ENCODE data around the gene HMX2.
"Not testable (repeated sequence)": the region's sequence is repeated elsewhere in the genome, so short reads cannot be mapped to it uniquely, and the experiment has no call there.

HMX2 gene

DNA sequence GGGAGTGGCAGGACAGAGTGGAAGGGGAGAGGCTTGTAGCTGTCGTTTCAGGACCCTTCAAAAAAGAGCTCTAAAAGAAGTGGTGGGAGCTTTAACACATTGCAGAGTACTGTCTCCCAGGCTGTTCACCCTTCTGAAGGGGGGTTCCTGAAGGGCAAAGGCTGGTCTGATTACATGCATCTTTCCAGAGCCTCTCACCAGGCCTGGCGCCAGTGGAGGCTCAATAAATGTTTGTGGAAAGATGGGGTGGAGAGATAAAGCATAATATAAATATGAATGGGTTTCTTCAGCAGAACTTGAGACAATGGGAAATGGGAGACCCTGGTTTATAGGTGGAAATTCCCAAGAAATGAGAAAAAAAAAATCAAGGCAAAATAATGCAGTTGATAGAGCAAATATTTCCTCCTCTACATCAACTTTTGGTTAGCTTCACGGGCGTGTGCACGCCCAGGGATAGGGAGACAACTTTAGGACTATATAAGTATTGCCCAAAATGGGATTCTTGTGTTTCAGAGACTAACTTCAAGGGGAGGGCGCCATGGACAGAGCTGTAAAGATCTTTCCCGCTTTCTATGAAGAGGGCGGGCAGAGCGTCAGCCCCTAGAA lies 5.7 kb downstream of the HMX2 start:
- DNase-seq = no peak

DNA sequence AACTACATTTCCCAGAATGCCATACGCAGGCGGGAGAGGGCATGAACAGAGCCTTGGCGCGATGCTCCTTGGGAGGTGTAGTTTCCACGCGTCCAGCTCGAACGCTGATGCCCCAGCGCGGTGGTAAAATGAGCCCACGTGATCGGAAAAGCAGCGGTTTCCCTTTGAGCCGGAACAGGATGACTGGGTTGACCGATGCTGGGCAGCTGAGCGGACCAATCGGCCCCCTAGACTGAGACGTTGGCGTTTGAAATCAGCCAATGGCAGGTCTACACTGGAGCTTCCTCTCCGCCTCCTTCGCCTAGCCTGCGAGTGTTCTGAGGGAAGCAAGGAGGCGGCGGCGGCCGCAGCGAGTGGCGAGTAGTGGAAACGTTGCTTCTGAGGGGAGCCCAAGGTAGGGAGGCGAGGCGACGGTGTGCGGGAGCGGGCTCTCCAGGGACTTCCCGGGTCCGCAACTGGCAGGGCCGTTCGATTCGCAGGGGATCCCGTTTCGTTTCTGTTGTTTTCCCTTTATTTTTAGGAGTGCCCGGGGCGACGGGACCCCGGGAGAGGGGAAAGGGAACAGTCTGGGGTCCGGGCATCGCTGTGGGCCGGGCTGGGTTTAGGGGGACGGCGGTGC lies 6.3 kb downstream of the HMX2 start, which contains the start of gene BUB3:
BUB3 (plus strand) TSS at position 311 of the 619 bp plus-strand sequence. CDS start 516 bp downstream, outside the sequence.
- peak; percentile 99 for DNase-seq

DNA sequence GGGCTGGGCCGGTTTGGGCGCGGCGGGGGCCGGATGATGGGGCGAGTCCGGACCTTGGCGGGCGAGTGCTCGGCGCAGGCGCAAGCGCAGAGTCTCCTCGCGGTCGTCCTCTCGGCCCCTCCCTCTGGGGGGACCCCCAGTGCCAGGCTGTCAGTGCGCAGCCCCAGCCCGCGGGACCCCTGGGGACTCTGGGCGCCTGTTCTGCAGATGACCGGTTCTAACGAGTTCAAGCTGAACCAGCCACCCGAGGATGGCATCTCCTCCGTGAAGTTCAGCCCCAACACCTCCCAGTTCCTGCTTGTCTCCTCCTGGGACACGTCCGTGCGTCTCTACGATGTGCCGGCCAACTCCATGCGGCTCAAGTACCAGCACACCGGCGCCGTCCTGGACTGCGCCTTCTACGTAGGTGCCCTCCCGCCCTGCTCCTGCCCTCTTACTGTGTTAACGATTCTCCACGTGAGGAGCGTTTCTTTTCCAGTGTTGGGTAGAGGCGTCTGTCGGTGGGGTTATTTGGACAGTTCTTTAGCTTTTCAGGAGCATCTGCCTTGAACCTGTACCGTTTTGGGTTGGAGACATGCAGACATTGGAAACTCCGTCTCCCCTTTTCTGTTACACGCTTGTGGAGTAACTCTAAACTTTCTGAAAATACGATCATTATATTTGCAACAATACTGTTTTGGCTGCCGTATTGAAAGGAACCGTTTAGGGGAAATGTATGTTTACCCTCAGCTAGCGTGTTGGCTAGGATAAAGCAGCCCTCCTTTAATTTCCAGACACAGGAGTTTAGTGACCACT lies 7.0 kb downstream of the HMX2 start:
- DNase-seq = peak; percentile 77

DNA sequence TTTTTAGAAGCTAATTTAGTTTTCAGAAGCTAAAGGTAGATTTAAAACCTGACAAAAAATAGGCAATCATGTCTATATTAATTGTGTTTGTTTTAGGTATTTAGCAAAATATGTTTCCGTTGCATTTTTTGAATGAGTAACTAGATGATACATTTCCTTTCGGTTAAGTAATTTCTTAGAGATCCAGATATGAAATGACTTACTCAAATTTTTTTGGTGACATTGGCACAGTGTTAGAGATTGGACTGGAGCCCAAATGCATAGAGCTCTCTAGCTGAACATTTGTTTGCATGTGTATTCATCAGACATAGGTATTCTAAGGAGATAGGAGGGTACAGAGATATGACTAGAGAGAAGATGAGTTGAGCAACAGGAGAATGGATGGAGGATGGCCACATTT lies 8.1 kb downstream of the HMX2 start:
- no peak for DNase-seq

DNA sequence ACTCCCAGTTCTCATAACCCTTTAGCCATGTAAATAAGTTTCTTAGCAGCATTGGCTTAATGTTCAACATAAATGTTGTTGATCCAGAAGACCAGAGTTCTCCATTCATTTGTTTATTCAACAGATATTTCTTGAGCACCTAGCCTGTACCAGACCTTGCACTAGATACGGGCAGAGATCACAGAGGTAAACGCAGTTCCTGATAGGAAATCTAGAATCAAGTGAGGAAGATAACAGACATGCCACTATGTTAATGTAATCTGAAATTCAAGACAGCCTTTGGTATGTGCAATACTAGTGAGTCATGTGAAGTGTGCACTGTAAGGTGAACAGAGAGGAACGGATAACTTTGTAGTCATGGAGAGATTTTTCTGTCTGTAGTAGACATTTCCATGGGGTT lies 9.3 kb downstream of the HMX2 start:
- DNase-seq = no peak

DNA sequence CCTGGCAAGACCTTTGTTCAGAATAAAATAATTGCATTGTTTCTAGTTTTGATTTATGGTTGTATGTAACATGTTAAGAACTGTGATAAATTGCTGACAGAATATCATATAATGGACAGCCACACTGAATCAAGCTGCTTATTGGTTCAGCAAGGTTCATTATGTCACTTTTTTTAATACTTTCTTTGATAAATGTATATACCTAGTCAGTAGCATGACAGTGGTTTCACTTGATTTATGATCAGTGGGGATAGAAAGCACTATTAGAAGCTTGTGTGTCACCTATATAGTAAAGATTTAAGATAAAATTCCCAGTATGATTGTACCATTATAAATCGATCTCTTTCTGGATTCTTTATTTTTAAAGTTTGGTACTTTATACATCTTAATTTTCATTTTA lies 10.7 kb downstream of the HMX2 start:
- DNase-seq = no peak

DNA sequence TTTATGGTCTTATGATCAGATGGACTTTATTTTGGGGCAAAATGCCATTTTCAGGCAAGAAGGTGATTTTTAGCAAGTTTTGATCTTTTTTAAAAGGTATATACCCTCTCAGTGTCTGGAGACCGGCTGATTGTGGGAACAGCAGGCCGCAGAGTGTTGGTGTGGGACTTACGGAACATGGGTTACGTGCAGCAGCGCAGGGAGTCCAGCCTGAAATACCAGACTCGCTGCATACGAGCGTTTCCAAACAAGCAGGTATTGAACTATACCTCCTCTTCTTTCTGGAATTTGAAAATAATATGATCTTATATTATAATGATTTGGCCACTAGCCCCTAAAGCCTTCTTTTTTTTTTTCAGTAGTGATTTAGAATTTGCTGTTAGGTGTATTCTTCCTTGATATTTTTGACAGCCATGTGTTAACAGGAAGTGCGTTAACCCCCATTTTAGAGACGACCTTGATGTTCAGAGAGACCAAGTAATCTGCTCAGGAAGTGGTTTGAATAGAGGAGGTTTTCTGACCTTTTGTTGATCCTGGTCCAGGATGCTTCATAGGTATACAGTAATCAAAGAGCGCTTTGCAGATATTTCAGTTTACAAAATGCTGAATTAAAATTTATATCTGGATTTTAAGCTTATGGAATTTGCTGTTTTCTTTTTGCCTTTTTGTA lies 12.5 kb downstream of the HMX2 start:
- DNase-seq = peak; percentile 66

DNA sequence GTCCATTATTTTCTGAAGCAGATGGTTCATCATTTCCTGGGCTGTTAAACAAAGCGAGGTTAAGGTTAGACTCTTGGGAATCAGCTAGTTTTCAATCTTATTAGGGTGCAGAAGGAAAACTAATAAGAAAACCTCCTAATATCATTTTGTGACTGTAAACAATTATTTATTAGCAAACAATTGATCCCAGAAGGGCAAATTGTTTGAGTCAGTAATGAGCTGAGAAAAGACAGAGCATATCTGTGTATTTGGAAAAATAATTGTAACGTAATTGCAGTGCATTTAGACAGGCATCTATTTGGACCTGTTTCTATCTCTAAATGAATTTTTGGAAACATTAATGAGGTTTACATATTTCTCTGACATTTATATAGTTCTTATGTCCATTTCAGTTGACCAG lies 16.4 kb downstream of the HMX2 start:
- DNase-seq = no peak

DNA sequence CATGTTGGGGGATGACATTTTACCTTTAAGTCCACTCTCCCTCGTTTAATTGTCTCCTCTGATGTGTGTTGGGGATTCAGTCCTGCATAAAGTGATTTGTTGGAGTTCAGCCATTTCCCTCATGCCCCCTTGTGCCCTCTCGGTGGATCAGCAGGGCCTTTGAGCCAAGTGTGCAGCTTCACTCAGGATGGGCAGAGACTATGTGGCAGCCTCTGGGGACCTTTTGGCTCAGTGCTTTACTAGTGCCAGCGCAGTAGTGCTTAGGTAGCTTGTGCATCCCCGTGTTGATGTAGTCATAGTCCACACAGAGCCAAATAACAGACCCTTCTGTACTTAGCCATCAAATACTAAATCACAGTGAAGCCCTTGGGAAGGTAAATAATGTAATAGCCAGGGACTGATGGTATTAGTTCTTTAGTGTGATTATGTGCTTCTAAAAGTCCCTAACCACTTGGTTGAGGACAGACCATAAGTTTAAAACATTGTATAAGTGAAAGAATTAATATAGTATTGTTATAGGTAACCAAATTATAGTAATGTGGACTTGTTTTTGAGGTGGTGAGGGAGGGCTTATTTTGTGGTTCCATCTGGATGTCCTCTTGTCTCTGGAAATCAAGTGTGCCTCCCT lies 17.6 kb downstream of the HMX2 start:
- DNase-seq = no peak

DNA sequence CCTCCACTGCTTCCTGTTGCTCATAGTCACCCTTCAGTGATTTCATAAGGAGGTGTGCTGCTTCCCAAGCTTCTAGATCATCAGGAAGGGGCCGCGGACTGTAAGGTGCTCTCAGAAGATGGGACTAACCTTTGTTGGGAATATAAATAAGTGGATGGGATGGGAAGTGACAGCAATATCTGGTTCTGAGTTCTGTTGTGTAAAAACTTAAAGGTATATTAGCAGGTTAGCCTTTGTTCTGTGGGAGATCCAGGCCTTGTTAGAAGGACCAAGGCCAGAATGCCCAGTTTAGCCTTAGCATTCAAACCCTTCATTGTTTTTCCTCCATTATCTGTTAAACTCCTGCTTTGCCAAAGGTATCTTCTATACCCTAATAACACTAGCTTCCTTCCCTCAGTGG lies 18.7 kb downstream of the HMX2 start:
- no peak for DNase-seq

DNA sequence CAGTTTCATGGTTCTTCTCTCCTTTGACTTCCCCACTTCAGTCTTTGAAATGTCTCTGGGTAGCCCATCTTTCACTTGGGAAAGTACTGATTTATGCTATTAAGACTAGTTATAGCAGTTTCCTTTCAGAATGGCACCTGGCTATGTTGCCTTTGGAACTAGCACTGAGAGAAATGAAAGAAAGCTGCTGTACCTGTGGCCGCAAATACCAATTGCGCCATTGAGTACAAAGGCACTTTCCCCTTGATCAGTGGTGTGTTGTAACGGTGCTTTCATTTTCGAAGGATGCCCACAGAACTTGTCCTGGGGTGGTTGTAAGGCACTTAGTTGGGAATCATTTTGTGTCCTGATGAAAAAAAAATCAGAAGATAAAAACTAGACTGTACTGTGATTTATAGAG lies 23.0 kb downstream of the HMX2 start:
- DNase-seq = no peak

DNA sequence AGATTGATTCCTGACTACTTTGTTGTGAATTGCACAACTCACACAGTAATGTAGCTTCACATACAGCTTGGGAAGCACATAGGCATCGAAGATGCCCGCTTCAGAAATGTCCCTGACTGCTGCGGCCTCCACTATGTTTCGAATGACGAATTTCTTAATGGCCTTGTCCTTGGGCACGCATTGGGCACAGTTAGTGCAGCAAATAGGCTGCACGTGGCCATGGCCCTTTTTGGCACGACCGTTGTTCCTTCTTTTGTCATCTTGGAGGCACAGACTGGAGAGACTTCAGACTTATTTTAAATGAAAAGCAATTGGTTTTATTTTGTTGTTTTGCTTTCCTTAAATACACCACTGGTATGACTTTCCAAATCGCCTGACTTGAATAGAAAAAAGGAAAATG lies 23.7 kb downstream of the HMX2 start:
- not testable (repeated sequence) for DNase-seq

DNA sequence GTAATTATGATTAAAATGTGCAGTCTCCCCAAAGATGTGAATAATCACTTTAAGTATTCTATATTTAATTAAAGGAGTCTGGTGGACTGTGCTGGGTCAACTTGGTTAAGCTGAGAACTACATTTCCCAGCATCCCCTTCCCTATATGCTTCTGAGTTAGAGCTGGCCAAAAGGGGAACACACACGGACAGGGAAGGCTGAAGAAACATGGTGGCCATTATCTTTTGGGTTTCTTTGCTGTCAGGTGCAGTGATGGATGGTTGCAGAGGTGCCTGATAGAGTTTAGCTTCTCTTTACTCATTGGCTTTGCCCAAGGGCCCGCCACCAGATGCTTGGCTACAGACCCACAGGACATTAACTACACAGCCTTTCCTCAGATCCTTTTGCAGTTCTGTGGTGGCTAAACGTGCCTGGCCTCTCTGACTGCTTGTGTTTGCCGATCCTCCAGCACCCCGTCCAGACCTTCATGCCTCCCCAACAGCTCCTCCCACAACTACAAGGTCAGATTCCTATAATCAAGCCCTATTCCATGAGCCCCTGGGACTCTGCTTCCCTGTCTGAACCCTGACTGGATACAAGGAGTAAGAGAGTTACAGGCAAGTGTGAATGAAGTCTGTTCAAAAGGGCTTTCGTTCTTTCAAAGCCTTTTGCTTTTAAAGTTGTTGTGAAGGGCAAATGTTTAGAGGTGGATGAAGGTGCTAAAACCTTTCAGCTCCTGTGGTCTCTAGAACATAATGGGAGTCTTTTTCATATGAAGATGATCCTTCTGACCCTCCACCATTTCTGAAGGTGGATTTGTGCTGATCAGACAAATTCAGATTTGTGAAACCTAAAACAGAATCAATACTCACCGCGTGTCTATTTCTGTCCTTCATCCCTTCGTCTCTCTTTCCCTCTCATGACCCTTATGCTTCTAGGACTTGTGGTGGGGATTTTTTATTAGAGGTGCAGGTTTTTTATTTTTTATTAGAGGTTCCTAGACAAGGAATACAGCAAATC lies 27.8 kb downstream of the HMX2 start:
- DNase-seq = no peak

DNA sequence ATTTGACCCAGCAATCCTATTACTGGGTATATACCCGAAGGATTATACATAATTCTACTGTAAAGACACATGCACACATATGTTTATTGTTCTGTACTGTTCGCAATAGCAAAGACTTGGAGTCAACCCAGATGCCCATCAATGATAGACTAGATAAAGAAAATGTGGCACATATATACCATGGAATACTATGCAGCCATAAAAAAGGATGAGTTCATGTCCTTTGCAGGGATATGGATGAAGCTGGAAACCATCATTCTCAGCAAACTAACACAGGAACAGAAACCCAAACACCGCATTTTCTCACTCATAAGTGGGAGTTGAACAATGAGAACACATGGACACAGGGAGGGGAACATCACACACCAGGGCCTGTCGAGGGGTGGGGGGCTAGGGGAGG lies 30.5 kb downstream of the HMX2 start:
- not testable (repeated sequence) for DNase-seq

DNA sequence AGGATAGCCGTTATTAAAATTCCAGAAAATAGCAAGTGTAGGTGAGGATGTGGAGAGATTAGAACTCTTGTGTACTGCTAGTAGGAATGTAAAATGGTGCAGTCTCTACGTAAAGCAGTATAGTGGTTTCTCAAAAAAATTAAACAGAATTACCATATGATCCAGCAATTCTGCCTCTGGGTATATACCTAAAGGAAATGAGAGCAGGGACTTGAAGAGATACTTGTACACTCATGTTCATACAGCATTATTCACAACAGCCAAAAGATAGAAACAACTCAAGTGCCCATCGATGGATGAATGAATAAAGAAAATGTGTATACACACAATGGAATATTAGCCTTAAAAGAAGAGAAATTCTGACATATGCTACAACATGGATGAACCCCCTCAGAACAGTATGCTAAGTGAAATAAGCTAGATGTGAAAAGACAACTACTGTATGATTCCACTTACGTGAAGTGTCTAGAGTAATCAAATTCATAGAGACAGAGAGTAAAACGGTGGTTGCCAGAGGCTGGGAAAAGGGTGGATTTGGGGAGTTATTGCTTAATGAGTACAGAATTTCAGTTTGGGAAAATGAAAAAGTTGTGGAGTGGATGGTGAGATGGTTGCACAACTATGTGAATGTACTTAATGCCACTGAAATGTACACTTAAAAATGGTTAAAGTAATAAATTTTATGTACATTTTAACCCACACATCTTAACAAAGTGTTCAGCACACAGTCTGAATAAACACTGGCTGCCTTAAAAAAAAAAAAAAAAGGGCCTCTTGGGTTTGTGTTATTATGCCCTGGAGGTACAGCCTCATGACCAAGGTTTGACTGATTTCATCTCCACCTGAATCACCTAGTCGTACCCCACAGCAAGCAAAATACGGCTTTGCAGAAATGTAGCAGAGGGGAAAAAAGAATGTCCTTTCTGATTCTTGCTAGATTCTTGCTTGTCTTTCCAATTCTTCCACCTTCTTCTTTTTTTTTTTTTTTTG lies 32.5 kb downstream of the HMX2 start:
- no peak for DNase-seq

DNA sequence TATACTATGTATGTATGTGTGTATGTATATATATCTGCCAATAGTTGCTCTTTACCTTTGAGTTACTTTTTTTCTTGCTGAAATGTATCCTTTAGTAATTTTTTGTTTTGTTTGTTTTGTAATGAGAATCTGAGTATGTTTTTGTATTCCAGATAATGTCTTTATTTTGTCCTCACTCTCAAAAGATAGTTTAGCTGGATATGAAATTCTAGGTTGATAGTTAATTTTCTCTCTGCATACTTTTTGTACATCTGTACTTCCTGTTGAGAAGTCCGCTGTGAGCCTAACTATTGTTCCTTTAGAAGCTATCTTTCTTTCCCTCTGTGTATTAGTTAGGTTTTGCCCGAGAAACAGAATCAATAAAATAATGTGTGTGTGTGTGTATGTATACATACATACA lies 35.8 kb downstream of the HMX2 start:
- no peak for DNase-seq

DNA sequence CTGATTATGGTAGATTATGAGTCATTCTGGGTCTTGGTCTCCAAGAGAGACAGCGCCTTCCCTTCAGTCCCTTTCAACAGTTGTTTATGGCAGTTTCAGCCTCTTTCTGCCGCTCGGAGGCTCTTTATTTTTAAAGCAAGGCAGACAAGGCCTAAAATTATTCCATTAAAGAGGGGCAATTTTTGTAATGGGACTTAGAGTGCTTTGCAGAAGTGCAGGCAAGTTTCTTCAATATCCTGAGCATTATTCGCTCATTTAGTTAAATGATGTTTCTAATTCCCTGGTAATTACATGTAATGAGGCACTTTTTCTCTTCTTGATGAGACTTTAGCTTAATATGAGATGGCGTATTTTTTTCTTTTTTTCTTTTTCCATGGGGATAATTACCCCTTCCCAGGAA lies 39.8 kb downstream of the HMX2 start:
- DNase-seq = no peak

DNA sequence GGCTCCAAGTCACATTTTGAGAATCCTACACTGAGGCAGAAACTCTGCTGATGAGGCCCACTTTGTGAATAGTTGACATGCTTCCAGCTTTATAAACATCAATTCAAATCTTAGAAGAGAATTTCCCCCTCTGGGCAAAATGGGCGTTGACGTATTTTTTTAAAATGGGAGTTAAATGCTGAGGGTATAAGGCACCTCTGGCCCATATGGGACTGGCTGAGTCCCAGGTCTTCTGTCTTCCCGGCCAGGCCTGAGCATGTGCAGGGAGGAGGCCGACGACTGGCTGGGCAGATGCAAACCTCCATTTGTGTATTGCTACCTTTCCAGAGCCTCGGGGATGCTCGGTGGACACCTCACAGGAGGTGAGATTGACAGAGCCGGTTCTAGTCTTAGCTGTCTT lies 44.0 kb downstream of the HMX2 start:
- DNase-seq = no peak

DNA sequence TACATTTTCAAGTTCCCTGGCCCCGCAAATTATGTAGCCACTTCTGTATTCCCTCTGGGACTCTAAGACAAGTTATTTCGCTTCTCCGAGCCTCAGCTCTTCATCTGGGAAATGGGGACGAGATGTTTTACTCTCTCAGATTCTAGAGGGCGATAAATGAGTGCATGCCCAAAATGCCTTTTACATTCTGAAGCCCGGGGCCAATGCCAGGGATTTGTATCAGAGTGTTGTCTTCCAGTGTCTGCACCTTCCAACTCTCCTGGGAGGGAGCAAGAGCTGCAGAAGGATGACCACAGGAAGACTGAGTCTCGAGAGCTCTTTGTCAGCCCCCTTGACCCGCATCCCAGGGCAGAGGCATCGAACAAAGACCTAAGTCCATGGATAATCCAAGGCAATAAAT lies 46.1 kb downstream of the HMX2 start:
- no peak for DNase-seq

Measured in activated CD4-positive, alpha-beta T cell treated with anti-CD3 and anti-CD28 coated beads, Interleukin-10, Interleukin-2, amounts not matched to agents 100 ng/mL and 50 ng/mL, durations not matched to agents 16 hours and 8 hours (primary cell).